HG02938 (cell line): ENCODE results near the gene PKD1L1.
"Not testable (repeated sequence)": the region's sequence is repeated elsewhere in the genome, so short reads cannot be mapped to it uniquely, and the experiment has no call there.

Experiments
- ATAC-seq: cut with Tn5 transposase; IDR thresholded peaks from one replicate; pipeline ENCODE4 v1.9.1; 2021; ENCODE audit warnings: mild to moderate bottlenecking, moderate library complexity; ENCODE audit not compliant: unreplicated experiment

The PKD1L1 gene

GRCh38 chr7:47957156-47957555, 8.9 kb upstream of the PKD1L1 start:
- no peak for ATAC-seq

DNA sequence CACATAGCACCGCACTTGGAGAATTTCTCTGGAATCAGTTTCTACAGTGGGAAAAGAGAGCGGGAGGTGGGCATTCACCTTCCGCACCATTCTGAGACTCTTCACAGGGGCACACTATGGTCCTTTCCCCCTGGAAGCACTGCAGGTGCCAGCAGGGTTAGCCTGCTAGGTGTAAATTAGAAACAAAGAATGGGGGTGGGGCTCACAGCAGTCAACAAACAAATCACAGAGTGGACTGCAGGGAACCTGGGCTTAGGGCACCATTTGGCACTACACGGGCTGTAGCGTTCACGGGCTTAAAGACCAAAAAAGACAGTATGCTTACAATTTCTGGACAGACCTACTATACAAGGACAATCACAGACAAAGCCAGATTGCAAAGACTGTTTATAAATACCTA, 8.0 kb upstream of the PKD1L1 start:
- no peak for ATAC-seq

- no peak for ATAC-seq
Observed at GRCh38 chr7:47954231-47954911, 6.1 kb upstream of the PKD1L1 start.

DNA sequence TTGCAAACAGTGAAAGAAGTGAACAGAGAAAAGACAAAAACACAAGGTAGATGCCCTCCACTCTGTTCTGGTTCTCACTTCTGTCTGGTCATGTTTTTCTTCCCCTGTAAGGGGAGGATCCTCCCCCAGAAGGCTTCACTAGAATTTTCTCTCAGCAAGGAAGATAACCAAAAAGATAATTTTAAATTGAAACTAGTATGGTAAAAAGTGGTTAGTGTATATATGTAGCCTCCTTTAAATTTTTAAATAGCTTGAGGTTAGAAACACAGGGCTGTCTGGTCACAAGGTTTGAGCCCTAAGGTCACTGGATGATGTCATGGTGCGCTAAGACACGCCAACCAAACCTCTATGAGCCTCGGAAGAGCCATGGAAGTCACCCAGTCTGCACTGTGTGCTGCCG, 5.6 kb upstream of the PKD1L1 start:
- ATAC-seq = no peak

- no peak for ATAC-seq
Observed at GRCh38 chr7:47952224-47952623, 4.0 kb upstream of the PKD1L1 start.

DNA sequence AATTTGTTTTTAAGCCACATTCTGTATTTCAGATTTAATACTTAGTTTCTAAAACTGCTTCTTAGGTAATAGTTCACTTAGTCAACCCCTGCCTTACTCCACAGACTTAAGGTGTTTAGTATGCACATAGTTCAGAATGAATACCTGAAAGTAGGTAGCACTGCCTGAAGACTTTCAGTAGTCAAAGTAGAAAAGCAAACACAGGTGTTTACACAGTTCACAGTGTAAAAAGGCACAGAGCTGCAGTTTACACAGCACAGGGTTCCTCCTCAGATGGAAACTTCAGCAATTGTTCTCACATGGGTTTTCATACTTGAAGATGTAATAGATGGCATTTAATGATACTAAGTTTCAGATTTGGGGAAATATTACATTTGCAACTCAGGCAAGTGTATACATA, 3.1 kb upstream of the PKD1L1 start:
- no peak for ATAC-seq

- ATAC-seq = no peak
Observed at GRCh38 chr7:47950714-47951113, 2.4 kb upstream of the PKD1L1 start.

DNA sequence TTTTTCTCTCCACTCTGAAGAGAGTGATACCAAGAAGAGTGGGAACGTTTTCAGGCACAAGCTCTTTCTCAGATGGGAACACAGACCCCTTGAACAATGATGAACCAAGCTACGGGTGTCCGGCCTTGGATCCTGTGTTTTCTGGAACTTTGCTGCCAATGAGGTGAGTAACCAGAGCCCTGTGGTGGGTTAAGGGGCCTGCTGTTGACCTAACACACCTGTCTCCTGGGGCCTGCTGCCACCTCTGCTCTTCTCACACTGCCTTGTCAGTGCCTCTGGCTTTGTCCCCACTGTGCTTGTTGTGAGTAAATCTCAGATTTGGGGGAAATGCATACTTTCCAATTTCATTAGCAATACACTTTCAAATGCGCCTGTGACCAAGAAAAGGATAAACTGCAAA, 1.4 kb upstream of the PKD1L1 start:
- ATAC-seq = no peak

- no peak for ATAC-seq
Observed at GRCh38 chr7:47947355-47947749, 914 bp downstream of the PKD1L1 start.

DNA sequence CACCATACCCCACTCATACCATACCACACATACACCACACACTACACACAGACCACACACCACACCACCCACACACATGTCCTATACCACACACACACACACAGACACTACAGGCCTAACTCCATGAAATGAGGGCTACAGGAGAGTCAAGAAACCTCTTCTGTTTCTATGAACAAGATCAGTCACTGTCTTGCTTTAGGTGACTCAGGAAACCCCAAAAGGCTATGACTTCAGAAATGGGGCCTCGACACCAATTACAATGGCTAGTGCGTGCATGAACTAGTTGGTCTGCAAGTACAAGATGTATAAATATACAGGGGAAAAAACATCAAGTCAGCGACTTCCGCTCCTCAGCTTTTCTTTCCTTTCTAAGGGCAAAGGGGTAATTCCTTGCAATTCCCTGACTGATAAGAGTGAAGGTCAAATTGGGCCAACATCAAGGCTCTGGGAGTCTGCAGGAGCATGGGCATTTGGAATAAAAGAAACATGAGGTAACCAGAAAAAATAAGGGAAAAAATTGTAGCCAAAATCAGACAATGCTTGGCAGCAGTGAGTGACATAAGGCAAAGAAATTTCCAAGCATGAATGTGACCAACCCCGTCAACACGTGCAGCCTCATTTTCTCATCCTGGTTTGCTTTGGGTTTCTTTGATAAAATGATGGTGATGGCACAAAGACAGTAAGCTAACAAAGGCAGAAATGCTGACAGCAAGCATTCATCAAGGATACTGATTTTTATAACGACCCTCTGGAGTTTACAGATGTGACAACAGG, 1.5 kb downstream of the PKD1L1 start:
- ATAC-seq = no peak

GRCh38 chr7:47945261-47946015, 2.8 kb downstream of the PKD1L1 start:
- ATAC-seq = peak; percentile 72

DNA sequence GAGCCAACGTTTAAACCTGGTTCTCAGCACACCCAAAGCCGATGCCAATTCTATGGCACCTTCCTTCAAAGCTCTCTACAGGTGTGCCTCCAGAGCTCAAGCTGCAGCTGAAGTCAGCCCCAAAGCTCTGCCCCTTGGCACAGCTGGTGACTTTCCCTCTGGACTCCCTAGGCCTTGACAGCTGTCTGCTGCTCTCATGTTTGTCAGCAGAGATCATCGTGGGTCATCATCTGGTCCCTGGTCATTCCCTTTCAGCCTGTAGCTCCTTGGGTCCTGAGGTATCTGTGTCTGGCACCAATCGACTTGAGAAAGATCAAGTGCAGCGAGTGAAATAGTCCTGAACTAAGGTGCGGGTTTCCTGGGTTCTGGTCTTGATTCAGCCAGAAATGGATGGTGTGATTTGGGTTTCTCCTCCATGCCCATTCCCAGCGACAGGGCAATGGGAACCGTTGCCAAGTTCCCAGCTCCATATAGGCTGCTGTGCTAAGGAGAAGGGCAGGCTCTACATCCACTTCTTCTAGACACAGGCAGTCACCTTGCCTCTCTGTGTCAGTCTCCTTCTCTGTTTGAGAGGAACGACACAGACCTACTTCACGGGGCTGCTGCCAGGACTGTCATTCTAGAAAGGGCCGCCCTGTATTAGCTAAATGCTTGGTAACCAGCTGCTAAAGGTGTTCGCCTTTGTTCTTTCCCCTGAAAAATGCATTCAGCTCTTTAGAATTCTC, 3.6 kb downstream of the PKD1L1 start:
- ATAC-seq = no peak

- ATAC-seq = no peak
Observed at GRCh38 chr7:47943676-47944474, 4.4 kb downstream of the PKD1L1 start.

- ATAC-seq = not testable (repeated sequence)
Observed at GRCh38 chr7:47942651-47943050, 5.6 kb downstream of the PKD1L1 start.

- ATAC-seq = no peak
Observed at GRCh38 chr7:47942132-47942531, 6.1 kb downstream of the PKD1L1 start.

- no peak for ATAC-seq
Observed at GRCh38 chr7:47941136-47941844, 7.0 kb downstream of the PKD1L1 start.

DNA sequence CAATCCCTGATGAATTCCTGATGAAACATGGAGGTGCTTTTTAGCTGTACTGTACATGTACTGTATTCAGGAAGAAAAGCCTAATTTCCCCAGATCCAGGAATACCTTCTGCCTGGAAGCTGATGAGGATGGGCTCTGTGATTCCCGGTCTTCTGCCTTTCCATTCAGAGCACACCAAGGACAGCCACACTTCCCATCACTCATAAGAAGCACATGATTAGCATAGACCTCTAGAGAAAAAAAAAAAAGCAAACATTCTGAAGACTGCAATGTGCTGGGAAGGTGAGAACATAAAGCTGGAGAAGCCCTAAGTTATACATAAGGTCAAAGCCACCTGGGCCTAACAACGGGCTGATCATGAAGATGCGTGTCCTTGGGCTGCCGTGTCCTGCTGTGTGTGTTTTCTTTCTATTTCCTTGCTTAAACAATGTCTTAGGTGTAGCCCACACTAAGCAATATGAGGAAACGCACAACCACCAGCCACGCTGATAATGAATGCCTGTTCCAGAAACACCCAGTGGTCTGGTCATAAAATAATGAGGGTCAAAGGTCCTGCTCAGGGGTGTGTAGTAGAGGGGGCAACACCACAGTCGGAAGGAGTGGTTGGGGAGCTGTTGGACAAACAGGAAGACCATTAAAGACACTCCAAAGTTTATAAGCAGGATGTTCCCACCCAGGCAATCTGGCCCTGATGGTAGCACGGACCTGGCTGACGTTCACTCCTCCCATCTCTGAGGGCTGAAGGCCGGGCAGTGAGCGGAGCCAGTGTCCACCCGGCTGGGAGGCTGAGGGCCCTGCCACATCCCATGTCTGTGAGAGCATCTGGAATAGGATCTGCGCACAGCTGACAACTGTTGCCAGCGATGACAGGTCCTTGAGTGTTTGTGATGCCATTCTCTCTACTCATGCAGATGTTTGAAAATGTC, 7.9 kb downstream of the PKD1L1 start:
- no peak for ATAC-seq

DNA sequence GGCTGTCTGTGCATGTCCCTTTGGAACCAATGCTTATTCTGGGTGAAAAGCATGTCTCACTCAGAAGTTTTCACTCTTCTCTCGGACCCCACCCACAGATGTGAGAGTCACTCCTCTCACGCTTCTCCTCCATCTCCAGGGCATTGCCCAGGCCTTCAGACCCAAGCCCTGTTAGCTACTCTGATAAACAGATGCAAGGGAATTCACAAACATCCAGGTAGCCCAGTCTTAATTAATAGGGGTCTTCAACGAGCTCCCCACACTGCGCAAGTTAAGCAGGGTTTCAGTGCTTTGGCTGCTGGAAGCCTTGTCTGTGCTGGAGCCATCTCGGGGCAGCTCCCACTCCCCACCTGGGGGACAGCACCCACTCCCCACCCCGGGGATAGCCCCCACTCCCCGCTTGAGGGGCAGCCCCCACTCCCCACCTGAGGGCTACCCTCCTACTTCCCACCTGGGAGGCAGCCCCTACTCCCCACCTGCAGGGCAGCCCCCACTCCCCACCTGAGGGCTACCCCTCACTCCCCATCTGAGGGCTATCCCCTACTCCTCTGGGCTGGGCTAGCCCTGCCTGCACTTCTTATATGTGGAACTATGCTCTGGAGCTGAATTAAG, 8.7 kb downstream of the PKD1L1 start:
- no peak for ATAC-seq
